Measurements from ENCODE around the gene RAB28.

- TF ChIP-seq CTCF (conservative IDR thresholded peaks at IDR 0.05) (no peak), ZFX (IDR thresholded peaks at IDR 0.05) (no peak)
Observed at GRCh38 chr4:13396161-13396560, 88.0 kb downstream of the RAB28 start.

All from C4-2B (cell line).